ENCODE measurements around the gene PLK2.

PLK2 gene

DNA sequence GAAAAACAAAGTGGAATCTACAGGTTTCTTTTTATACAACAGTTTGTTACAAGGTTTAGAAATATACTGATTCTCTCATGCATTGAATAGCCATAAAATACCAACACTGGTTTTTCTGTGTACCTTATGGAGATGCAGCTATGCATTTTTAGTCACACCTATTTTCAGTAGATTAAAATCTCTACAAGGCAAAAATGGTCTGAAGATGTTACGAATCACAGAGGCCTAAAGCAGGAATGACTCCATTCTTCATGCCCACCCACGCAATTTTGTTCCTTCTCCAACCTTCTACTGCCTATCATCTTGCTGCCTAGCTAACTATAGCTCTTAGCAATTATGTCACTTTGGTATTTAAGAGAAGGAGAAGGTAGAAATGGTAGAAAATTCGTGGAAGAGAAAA is 9.9 kb downstream of the PLK2 start:
- no peak for DNase-seq (ENCODE audit: low read depth)

DNA sequence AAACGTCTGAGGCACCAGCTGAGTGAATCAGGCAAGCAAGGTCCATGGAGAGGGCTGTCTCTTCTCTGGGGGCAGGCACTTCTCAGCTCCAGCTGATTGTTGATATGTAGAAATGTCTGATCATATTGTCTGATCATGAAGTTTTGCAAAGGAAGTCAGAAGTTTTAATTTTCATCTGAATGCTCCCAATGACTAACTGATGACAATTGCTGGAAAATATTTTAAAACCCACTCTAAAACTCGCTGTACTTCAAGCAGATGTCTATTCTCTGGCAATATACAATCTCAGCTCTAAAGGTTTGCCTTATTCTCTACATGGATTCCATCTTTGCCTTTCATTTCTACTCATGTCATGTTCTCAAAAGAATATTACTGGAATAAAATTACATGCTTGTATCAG is 12.7 kb downstream of the PLK2 start:
- DNase-seq (ENCODE audit: low read depth) = no peak

DNA sequence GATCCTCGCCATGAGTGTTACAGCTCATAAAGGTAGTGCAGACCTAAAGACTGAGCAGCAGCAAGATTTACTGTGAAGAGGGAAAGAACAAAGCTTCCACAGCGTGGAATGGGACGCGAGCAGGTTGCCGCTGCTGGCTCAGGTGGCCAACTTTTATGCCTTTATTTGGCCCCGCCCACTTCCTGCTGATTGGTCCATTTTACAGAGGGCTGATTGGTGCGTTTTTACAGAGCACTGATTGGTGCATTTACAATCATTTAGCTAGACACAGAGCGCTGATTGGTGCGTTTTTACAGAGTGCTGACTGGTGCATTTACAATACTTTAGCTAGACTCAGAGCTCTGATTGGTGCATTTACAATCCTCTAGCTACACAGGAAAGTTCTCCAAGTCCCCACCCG is 13.9 kb downstream of the PLK2 start:
- no peak for DNase-seq (ENCODE audit: low read depth)

DNA sequence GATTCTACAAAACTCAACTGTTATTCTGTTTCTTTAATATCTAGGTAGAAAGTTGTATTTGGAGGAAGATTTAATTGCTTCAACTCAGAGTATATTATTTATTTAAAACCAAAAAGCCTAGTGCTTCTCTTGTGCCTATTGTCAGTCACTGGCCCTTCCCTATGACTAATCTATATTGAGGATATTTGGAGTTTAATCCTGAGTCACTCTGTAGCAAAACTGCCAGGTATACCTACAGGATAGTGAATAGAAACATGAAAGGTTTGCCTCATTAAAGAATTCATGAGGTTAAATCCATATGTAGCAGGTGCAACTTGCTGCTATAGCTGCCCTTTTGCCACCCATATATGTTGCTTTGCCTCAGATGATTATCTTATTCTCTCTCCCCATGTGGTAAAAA is 15.1 kb downstream of the PLK2 start:
- DNase-seq (ENCODE audit: low read depth) = no peak

DNA sequence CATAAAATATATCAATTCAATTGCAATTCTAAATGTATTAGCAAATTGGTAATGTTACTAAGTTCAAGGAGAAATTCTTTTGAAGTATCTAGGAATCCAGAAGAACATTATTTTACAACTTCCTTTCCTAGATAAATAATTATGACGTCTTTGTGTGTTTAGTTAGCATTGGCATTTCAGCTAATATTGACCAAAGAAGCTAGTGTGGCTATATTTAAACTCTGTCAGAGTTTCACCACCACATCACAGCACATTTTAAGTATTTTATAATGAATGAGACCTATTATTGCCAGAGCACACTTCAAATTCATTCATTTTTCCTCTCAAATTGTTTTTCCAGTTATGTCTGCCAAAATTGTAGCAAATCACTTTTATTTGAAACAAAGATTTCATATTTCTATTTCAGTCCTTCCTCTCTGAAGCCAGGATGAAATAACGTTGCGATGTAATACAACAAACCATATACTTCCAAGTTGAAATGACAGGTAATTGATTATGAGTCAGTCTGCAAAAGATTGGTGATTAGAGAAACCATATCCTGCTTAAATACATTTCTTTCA is 18.9 kb downstream of the PLK2 start:
- no peak for DNase-seq (ENCODE audit: low read depth)

DNA sequence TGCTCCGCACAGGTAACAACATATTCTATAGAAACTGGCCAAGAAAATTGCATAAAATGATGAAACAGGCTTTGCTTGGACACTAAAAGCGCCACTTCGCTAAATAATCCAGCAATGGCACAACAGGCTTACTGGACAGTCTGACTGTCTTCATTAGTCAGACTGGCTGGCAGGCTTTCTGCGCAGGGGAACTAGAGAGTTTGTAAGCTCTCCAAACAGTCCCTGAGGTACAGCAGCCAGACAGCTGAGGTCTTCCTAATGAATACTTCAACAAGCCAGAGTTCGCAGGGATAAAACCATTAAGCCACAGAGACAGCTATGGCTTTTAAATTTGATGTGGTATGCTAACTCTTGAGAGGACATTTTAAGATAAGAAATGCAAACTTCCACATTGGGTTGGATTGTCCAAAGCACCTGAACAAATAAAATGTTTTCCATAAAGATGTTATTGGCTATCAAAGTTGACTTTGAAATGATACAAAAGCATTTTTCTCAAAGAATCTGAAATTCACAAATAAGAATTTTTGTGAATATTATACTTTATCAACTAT is 20.7 kb downstream of the PLK2 start:
- DNase-seq (ENCODE audit: low read depth) = no peak

DNA sequence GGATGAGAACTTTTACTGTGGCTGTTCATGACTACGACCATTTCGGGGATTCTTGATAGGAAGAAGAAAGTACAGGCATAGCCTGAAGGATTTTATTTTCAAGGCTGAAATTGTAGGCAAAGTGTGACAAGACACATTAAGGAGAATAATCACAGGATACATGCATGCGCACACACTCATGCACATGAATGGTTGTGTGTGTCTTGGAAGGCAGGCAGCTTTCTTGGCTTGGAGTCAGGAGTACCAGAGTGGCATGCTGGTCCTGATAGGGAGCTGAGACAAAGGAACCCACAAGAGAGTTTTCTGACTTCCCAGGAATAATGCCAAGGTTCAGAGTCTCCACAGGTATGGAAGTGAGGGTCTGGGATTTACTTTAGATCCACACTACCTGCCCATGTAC is 22.2 kb downstream of the PLK2 start:
- no peak for DNase-seq (ENCODE audit: low read depth)

DNA sequence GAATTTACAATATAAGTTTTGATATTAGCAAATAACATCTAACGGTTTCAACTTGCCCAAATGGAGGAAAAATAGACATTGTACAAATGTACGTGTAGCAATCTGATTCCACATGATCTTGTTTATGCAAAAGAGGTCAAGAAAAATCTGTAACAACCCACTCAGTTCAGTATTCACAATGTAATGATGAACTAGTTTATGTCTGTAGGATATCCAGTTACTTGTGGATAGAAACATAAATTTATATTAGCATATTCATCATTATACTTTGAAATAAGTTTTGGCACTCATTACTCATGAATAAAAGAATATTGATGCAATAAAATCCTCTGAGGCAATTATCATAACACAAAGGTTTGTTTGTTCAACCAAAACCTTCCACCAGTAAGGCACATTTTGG is 28.1 kb downstream of the PLK2 start:
- DNase-seq (ENCODE audit: low read depth) = no peak

DNA sequence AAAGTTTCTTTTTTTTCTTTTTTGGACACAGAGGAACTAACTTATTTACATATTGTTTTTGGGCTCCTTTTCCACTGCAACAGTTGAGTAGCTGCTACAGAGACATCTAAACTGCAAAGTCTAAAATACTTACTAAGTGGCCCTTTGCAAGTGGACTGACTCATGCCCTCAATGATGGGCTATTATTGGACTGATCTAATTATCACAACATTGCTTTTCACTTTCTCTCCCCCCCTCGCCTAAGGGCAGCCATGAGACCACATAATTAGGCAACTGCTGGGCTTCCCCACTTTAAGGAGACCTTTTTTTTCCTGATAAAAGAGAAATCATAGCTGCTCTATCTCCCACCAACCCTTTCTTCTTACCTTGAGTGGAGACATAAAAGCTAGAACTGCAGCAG is 47.0 kb downstream of the PLK2 start:
- no peak for DNase-seq (ENCODE audit: low read depth)

DNA sequence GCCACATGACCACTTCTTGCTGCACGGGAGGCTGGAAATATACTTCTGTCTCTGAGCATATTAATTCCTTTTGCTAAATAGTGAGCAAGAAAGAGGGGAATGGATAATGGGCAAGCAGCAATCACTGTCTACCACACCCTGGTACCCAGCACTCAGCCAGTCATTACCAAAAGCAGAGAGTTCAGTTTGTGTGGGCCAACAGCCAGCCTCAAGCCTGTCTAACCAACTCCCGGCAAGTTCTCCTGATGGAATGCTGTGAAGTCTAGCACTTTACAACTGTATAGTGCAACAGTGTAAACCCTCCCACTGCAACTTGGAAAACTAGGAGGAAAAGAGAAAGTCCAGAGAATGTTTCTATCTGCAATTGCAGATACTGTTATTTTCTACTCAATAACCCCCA is 47.8 kb downstream of the PLK2 start:
- no peak for DNase-seq (ENCODE audit: low read depth)

DNA sequence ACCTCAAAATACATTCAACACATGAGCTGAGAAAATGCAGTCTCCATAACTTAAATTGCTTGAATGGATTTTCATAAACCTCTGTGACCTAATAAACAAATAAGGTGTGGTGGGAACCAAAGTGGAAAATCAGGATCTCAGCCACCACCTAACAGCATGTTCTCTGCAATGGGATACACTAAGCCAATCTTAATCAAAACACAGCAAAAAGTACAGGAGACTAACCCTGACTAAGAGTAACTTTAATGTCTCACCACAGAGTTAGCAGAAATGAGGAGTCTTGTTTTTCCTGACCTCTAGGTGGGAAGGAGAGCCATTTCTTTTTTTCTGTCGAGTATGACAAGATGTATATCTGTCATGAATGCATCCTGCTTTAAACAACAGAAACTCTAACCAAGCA is 48.5 kb downstream of the PLK2 start:
- no peak for DNase-seq (ENCODE audit: low read depth)

DNA sequence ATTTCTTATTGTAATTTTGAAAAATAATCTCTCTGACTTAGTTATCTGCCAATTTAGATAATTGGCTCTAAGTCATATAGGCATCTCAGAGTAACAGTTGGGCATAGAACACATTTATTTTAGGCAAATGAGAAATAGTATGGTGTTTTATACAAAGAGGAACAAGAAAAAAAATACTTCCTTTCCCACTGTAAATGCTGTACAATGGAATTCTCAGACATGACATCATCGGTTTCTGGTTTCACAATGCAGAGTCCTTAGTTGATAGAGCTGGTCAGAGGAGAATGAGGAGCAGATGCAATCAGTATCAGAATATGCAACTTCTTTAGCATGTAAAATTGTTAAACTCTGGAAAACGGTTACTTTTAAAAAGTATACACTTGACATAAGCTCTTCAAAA is 49.4 kb downstream of the PLK2 start:
- DNase-seq (ENCODE audit: low read depth) = no peak

DNA sequence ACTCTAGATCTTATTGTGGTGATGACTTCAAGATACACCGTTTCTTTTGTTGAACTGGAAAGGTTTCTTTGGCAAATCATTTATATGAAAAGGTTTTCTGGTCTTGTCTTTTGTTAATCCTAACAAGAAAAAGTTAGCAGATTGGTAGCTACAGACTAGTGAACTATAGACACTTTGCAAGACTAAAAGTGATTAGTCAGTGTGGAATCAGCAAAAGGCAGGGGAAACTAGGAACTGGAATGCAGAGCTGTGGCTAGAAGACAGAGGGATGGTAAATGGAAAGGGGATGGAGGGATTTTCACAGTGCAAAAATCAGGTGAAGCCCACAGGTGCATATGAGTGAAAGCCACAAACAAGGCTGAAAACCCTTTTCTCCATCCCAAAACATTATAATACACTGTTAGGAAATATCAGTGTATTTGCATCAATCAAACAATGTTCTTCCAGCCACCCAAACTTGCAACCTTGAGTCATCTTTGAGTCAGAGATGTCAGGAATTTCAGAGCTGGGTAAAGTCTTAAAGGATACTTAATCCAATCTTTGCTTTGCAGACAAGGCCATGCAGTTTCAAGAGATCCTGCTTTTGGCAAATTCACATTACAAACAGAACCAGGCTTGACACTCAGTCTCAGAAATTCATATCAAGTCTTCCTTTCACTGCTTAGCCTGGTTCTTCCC is 52.7 kb downstream of the PLK2 start:
- DNase-seq (ENCODE audit: low read depth) = no peak

DNA sequence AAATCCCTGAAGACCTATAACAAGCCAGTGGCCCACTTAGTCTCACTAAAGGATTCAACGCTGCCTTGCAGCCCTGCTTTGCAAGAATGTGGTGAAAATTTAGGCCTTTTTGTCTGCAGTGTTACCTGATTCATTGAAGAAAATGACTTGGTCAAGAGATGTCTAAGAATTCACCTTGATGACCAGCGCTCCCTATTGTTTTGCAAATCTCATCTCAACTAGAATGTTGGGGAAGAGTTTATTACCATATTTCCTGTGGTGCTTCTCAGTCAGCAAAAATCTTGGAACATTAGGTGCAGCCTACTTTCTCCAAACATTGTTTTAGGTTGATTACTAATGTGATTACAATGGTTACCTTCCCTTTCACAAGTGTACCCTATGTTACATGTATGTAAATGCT is 53.5 kb downstream of the PLK2 start:
- DNase-seq (ENCODE audit: low read depth) = no peak

DNA sequence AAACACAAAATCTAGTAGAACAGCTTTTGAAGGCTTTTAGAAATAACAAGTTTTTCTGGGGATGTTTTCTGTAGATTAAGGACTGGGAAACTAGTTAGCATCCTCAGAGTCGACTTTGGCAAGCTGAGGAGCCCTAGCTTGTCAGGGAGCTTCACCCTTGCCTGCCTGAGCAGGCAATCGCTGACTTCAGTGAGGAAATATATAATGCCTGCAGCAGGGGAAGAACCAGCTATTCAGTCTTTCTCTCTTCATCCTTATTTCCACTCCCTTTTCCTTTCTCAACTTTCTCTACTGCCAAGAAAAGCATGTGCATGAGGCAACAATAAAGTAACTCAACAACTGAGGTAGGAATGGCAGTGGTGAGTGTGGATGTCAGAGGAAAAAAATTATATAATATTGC is 54.7 kb downstream of the PLK2 start:
- no peak for DNase-seq (ENCODE audit: low read depth)

DNA sequence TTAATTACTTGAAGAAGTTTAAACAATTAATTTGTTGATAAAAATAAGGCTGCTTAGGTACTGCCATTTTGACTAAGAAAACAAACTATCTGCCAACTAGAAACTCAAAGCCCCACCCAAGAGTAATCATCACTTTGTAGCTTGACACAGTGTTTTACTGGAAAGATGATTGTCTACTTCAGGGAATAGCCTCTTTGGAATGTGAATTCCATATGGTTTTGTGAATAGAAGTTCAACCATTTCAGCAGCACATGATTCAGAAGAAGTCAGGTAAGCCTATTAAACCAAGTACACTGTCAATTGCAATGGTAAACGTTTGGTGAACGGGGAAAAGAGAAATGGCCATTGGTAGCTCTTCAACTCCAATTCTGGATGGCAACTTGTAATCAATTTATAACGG is 55.2 kb downstream of the PLK2 start:
- no peak for DNase-seq (ENCODE audit: low read depth)
